IPS-NIHi11 (cell line): ENCODE results near the gene TP73.

Source experiments
- DNase-seq: peaks from one replicate; pipeline ENCODE4 v3.0.0; 2012; ENCODE audit warnings: mixed read lengths, low spot score

The TP73 gene

GRCh38 chr1:3653286-3653618 is 936 bp downstream of the TP73 start:
- DNase-seq = no peak

- no peak for DNase-seq
Measured at GRCh38 chr1:3654549-3655281, 2.4 kb downstream of the TP73 start.

GRCh38 chr1:3656450-3657095 is 4.3 kb downstream of the TP73 start:
- no peak for DNase-seq

- no peak for DNase-seq
Measured at GRCh38 chr1:3657096-3657475, 4.8 kb downstream of the TP73 start.

GRCh38 chr1:3657578-3658230 is 5.4 kb downstream of the TP73 start:
- no peak for DNase-seq

GRCh38 chr1:3658231-3658615 is 5.9 kb downstream of the TP73 start:
- no peak for DNase-seq

GRCh38 chr1:3659093-3659492 is 6.8 kb downstream of the TP73 start:
- DNase-seq = no peak

GRCh38 chr1:3660704-3661103 is 8.4 kb downstream of the TP73 start:
- no peak for DNase-seq

GRCh38 chr1:3661631-3662030 is 9.3 kb downstream of the TP73 start:
- no peak for DNase-seq

- DNase-seq = no peak
Measured at GRCh38 chr1:3662080-3662671, 9.9 kb downstream of the TP73 start.

- no peak for DNase-seq
Measured at GRCh38 chr1:3663999-3664699, 11.8 kb downstream of the TP73 start.

GRCh38 chr1:3664700-3665375 is 12.5 kb downstream of the TP73 start:
- DNase-seq = no peak

GRCh38 chr1:3668148-3668547 is 15.8 kb downstream of the TP73 start:
- DNase-seq = no peak

GRCh38 chr1:3668585-3669300 is 16.4 kb downstream of the TP73 start:
- peak; percentile 86 for DNase-seq

GRCh38 chr1:3669421-3669821 is 17.1 kb downstream of the TP73 start:
- DNase-seq = no peak

GRCh38 chr1:3669971-3670431 is 17.7 kb downstream of the TP73 start:
- no peak for DNase-seq

- DNase-seq = no peak
Measured at GRCh38 chr1:3670823-3671265, 18.5 kb downstream of the TP73 start.

GRCh38 chr1:3671371-3672180 is 19.3 kb downstream of the TP73 start:
- no peak for DNase-seq

GRCh38 chr1:3672231-3672970 is 20.1 kb downstream of the TP73 start:
- no peak for DNase-seq
